Prostate gland (tissue), 2 donors: ENCODE results near the gene PKN2.

Experiments
- POLR2A ChIP-seq: fragments of 450-650 bp; IDR thresholded peaks from one replicate; pipeline ENCODE4 v1.6.1; 2016; ENCODE audit warnings: antibody characterized with exemption, mild to moderate bottlenecking
- POLR2AphosphoS5 ChIP-seq: sonication (generic); formaldehyde crosslinking; IDR thresholded peaks from one replicate; pipeline ENCODE4 v1.6.1; 2017; ENCODE audit warnings: antibody characterized with exemption
- TF ChIP-seq, protein P1 (sequence below), 4 experiments: fragments of 200-600 bp in 2 of 4; fragments of 450-650 bp in 2 of 4; sonication (generic) in 2 of 4; IDR thresholded peaks; 1 replicate in 3 of 4; 2 replicates in 1 of 4; pipeline ENCODE4 v1.5.1; 2016 to 2019; ENCODE audit warnings: antibody characterized with exemption in 4 of 4, mild to moderate bottlenecking in 2 of 4, moderate library complexity in 2 of 4

GRCh38 chr1:88802950-88803349, 118.9 kb downstream of the PKN2 start:
- TF ChIP-seq, protein P1, sequence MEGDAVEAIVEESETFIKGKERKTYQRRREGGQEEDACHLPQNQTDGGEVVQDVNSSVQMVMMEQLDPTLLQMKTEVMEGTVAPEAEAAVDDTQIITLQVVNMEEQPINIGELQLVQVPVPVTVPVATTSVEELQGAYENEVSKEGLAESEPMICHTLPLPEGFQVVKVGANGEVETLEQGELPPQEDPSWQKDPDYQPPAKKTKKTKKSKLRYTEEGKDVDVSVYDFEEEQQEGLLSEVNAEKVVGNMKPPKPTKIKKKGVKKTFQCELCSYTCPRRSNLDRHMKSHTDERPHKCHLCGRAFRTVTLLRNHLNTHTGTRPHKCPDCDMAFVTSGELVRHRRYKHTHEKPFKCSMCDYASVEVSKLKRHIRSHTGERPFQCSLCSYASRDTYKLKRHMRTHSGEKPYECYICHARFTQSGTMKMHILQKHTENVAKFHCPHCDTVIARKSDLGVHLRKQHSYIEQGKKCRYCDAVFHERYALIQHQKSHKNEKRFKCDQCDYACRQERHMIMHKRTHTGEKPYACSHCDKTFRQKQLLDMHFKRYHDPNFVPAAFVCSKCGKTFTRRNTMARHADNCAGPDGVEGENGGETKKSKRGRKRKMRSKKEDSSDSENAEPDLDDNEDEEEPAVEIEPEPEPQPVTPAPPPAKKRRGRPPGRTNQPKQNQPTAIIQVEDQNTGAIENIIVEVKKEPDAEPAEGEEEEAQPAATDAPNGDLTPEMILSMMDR (IDR thresholded peaks at IDR 0.05) = no peak
- no peak for TF ChIP-seq POLR2A
- TF ChIP-seq POLR2AphosphoS5 = no peak
